CD14-positive monocyte (primary cell): ENCODE data around the gene HLA-C. TPM values are rescaled to one million over a fixed set of nuclear protein-coding genes. Genes with fewer than 3 reads are reported as not detected.

Experiments used
- DNase-seq, 3 donors: peaks; one replicate each; pipeline ENCODE4 v3.0.0-alpha.2; 2011 to 2022
- H2AFZ ChIP-seq: 2 replicates; pipeline ENCODE4 v1.6.0; 2012; ENCODE audit warnings: mild to moderate bottlenecking, low read depth, low read length, inconsistent platforms; ENCODE audit not compliant: insufficient read depth, poor library complexity, severe bottlenecking
- H3K27ac ChIP-seq, 2 donors: 1 replicate in 1 of 2; 2 replicates in 1 of 2; pipeline ENCODE4 v1.5.1; 2012 to 2013; ENCODE audit warnings: low read length in 2 of 2, control low read depth in 1 of 2, inconsistent platforms in 1 of 2, low read depth in 1 of 2, mild to moderate bottlenecking in 1 of 2
- H3K27me3 ChIP-seq, 2 donors: one replicate each; pipeline versions ENCODE4 v1.6.0 to v1.6.1; 2011 to 2013; ENCODE audit warnings: low read length in 2 of 2; ENCODE audit not compliant: control insufficient read depth in 2 of 2, insufficient read depth in 2 of 2
- H3K36me3 ChIP-seq, 2 donors: replicated peaks in 1 of 2; 1 replicate in 1 of 2; 2 replicates in 1 of 2; pipeline versions ENCODE4 v1.5.1 to v1.6.1; 2012 to 2013; ENCODE audit warnings: low read length in 2 of 2, control low read depth in 1 of 2, inconsistent platforms in 1 of 2, mild to moderate bottlenecking in 1 of 2; ENCODE audit not compliant: insufficient read depth in 2 of 2, control insufficient read depth in 1 of 2
- H3K4me1 ChIP-seq, 2 donors: 1 replicate in 1 of 2; 2 replicates in 1 of 2; pipeline versions ENCODE4 v1.5.1 to v1.6.1; 2012 to 2013; ENCODE audit warnings: low read length in 2 of 2, control low read depth in 1 of 2, inconsistent platforms in 1 of 2, mild to moderate bottlenecking in 1 of 2, moderate library complexity in 1 of 2; ENCODE audit not compliant: insufficient read depth in 2 of 2, control insufficient read depth in 1 of 2
- H3K4me2 ChIP-seq: replicated peaks from 2 replicates; pipeline ENCODE3; 2012; ENCODE audit warnings: low read length, moderate library complexity, mild to moderate bottlenecking; ENCODE audit not compliant: poor library complexity, severe bottlenecking; ENCODE audit errors: extremely low read depth
- H3K4me3 ChIP-seq, 3 experiments: fragments of 200-600 bp in 1 of 3; sonication (generic) in 1 of 3; replicated peaks in 1 of 3; 1 replicate in 2 of 3; 2 replicates in 1 of 3; pipeline ENCODE4 v1.5.1; 2011 to 2013; ENCODE audit warnings: low read length in 3 of 3, mild to moderate bottlenecking in 3 of 3, control low read depth in 2 of 3, low read depth in 2 of 3, inconsistent platforms in 1 of 3, moderate library complexity in 1 of 3
- H3K79me2 ChIP-seq: 2 replicates; pipeline ENCODE4 v1.6.0; 2012; ENCODE audit warnings: mild to moderate bottlenecking, control low read depth, inconsistent platforms, low read length, moderate library complexity; ENCODE audit not compliant: insufficient read depth
- H3K9ac ChIP-seq: 2 replicates; pipeline ENCODE4 v1.6.0; 2017; ENCODE audit warnings: low read length, mild to moderate bottlenecking; ENCODE audit not compliant: insufficient read depth, poor library complexity, severe bottlenecking
- H3K9me3 ChIP-seq, 2 donors: replicated peaks in 1 of 2; 1 replicate in 1 of 2; 2 replicates in 1 of 2; pipeline versions ENCODE4 v1.5.1 to v1.6.1; 2012 to 2013; ENCODE audit warnings: low read length in 2 of 2, control low read depth in 1 of 2; ENCODE audit not compliant: control insufficient read depth in 1 of 2, insufficient read depth in 1 of 2
- H4K20me1 ChIP-seq: 2 replicates; pipeline ENCODE4 v1.6.0; 2012; ENCODE audit warnings: mild to moderate bottlenecking, low read length, control low read depth, moderate library complexity; ENCODE audit not compliant: insufficient read depth
- H3K27ac Mint-ChIP-seq, 7 donors: one replicate each; pipeline ENCODE4 v1.8.0; 2020; ENCODE audit warnings: mild to moderate bottlenecking in 7 of 7, mixed read lengths in 7 of 7, moderate library complexity in 6 of 7, inconsistent platforms in 2 of 7
- H3K27me3 Mint-ChIP-seq, 3 donors: one replicate each; pipeline ENCODE4 v1.8.0; 2021 to 2022; ENCODE audit warnings: low read depth in 3 of 3, mild to moderate bottlenecking in 3 of 3, mixed read lengths in 3 of 3, moderate library complexity in 3 of 3, inconsistent platforms in 1 of 3
- H3K36me3 Mint-ChIP-seq, 2 donors: one replicate each; pipeline ENCODE4 v1.8.0; 2020; ENCODE audit warnings: mixed read lengths in 2 of 2, inconsistent platforms in 1 of 2, mild to moderate bottlenecking in 1 of 2
- H3K4me1 Mint-ChIP-seq: one replicate; pipeline ENCODE4 v1.8.0; 2020; ENCODE audit warnings: mild to moderate bottlenecking, mixed read lengths
- H3K4me3 Mint-ChIP-seq, 2 donors: one replicate each; pipeline ENCODE4 v1.8.0; 2020; ENCODE audit warnings: mild to moderate bottlenecking in 2 of 2, mixed read lengths in 2 of 2, moderate library complexity in 1 of 2
- H3K9me3 Mint-ChIP-seq, 7 donors: one replicate each; pipeline ENCODE4 v1.8.0; 2020 to 2022; ENCODE audit warnings: mixed read lengths in 7 of 7, mild to moderate bottlenecking in 6 of 7, moderate library complexity in 6 of 7, inconsistent platforms in 2 of 7
- WGBS: methylation state at CpG from one replicate; pipeline ENCODE4 v1.1.5; 2013; ENCODE audit warnings: missing lambda C conversion rate; ENCODE audit not compliant: insufficient coverage; 5-methylcytosine and 5-hydroxymethylcytosine counted together
- intact Hi-C, 2 donors: fragments of 100-400 bp; cut with micrococcal nuclease; formaldehyde crosslinking; loops; one replicate each; pipeline versions ENCODE4 v1.15.0 to v1.15.1; 2023
- polyA plus RNA-seq, 3 donors: library from polyadenylated mRNA; depleted of rRNA in 1 of 3; unstranded in 2 of 3; stranded (reverse) in 1 of 3; fragments of 300-500 nt in 2 of 3; fragments of >200 nt in 1 of 3; fragmentation: Illumina TruSeq in 2 of 3; gene quantifications; 1 replicate in 2 of 3; 2 replicates in 1 of 3; pipeline ENCODE4 v1.2.3, GENCODE V29; 2012 to 2021
- TF ChIP-seq, protein P1 (sequence below): fragments of 200-600 bp; IDR thresholded peaks from one replicate; pipeline ENCODE4 v1.8.0; 2022; ENCODE audit warnings: antibody characterized with exemption, mild to moderate bottlenecking

Gene HLA-C
- polyA plus RNA-seq, 3 donors, result 1,088 to 2,224 (median 1,829) TPM

DNA sequence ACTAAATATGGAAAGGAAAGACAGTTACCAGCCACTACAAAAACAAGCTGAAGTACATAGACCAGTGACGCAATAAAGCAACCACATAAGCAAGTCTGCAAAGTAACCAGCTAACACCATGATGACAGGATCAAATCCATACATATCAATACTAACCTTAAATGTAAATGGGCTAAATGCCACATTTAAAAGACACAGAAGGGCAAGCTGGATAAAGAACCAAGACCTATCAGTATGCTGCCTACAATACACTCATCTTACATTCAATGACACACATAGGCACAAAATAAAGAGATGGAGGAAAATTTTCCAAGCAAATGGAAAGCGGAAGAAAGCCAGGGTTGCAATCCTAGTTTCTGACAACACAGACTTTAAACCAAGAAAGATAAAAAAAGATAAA lies 24.1 kb downstream of the HLA-C start:
- Histone ChIP-seq H3K9me3 (peaks cover 3 to 4% of the 10 kb centered on the region in 2 donors), H3K4me1 (no peaks in the 10 kb centered on the region), H2AFZ (no peak overlapping the region), H3K9ac (no peak overlapping the region), H3K79me2 (no peaks in the 10 kb centered on the region), H3K4me2 (no peak overlapping the region), H3K36me3 (no peaks in the 10 kb centered on the region), H4K20me1 (no peaks in the 10 kb centered on the region), H3K4me3 (no peak overlapping the region), H3K27me3 (no peaks in the 10 kb centered on the region), H3K27ac (no peak overlapping the region)
- peaks cover 1 to 10% (median 10%) of the 10 kb centered on the region in 3 donors for H3K27me3 Mint-ChIP-seq
- intact Hi-C loops, result loop anchor here in 1 of 2 donors (2.0 kb wide), 1 partner anchor 73 kb away; no protein-coding TSS in a partner anchor
- no peak for DNase-seq
- H3K4me1 Mint-ChIP-seq, result no peaks in the 10 kb centered on the region
- H3K4me3 Mint-ChIP-seq, result no peak overlapping the region
- no CpG with 5 or more reads among the region's 2 CpGs for WGBS
- TF ChIP-seq, protein P1, sequence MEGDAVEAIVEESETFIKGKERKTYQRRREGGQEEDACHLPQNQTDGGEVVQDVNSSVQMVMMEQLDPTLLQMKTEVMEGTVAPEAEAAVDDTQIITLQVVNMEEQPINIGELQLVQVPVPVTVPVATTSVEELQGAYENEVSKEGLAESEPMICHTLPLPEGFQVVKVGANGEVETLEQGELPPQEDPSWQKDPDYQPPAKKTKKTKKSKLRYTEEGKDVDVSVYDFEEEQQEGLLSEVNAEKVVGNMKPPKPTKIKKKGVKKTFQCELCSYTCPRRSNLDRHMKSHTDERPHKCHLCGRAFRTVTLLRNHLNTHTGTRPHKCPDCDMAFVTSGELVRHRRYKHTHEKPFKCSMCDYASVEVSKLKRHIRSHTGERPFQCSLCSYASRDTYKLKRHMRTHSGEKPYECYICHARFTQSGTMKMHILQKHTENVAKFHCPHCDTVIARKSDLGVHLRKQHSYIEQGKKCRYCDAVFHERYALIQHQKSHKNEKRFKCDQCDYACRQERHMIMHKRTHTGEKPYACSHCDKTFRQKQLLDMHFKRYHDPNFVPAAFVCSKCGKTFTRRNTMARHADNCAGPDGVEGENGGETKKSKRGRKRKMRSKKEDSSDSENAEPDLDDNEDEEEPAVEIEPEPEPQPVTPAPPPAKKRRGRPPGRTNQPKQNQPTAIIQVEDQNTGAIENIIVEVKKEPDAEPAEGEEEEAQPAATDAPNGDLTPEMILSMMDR, result no peak
- no peaks in the 10 kb centered on the region for H3K36me3 Mint-ChIP-seq
- H3K9me3 Mint-ChIP-seq, result peaks cover 9 to 31% (median 19%) of the 10 kb centered on the region in 7 donors
- no peak overlapping the region for H3K27ac Mint-ChIP-seq

DNA sequence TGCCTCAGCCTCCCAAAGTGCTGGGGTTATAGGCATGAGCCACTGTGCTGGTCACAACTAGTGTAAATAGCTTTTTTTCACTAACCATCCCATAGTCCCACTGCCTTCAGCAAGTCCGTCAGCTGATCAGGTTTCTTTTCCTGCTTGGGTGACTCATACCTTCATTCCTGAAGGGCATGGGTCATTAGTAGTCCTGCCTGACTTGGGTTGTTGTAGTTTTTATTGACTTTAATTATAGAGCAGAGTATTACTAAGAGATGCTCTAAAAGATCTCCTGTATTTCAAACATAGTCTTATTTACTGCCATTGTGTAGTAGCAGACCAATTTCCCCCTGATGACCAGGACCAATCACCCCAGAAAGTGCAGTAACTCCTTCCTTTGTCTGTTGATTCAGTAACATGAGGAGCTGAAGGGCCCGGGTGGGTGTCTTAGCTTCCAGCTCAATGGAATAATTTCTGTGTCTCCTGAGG lies 25.8 kb downstream of the HLA-C start:
- H3K27me3 Mint-ChIP-seq, result peaks cover 1 to 10% (median 9%) of the 10 kb centered on the region in 3 donors
- H3K4me2 ChIP-seq, result no peak overlapping the region

More for the DNA sequence above, 25.8 kb downstream of the HLA-C start:
- Mint-ChIP-seq H3K4me3 (no peak overlapping the region), H3K36me3 (no peaks in the 10 kb centered on the region), H3K27ac (no peak overlapping the region), H3K4me1 (no peaks in the 10 kb centered on the region), H3K9me3 (peaks cover 11 to 34% (median 21%) of the 10 kb centered on the region in 7 donors)
- H3K9me3 ChIP-seq, result peaks cover 3 to 4% of the 10 kb centered on the region in 2 donors
- intact Hi-C loops, result loop anchor here in 1 of 2 donors (2.0 kb wide), 1 partner anchor 75 kb away; no protein-coding TSS in a partner anchor
- no CpG with 5 or more reads among the region's 2 CpGs for WGBS
- TF ChIP-seq, protein P1, result no peak
- no peaks in the 10 kb centered on the region for H3K4me1 ChIP-seq
- DNase-seq, result no peak
- no peaks in the 10 kb centered on the region for H3K79me2 ChIP-seq
- H3K27me3 ChIP-seq, result no peaks in the 10 kb centered on the region
- H4K20me1 ChIP-seq, result no peaks in the 10 kb centered on the region
- H3K27ac ChIP-seq, result no peak overlapping the region
- no peak overlapping the region for H3K9ac ChIP-seq
- no peak overlapping the region for H2AFZ ChIP-seq
- H3K36me3 ChIP-seq, result no peaks in the 10 kb centered on the region
- no peak overlapping the region for H3K4me3 ChIP-seq
